ENCODE data around the gene ANHX. TPM values are rescaled to one million over a fixed set of nuclear protein-coding genes. Genes with fewer than 3 reads are reported as not detected.

Gene ANHX
- not detected in 2 replicates for total RNA-seq

DNA sequence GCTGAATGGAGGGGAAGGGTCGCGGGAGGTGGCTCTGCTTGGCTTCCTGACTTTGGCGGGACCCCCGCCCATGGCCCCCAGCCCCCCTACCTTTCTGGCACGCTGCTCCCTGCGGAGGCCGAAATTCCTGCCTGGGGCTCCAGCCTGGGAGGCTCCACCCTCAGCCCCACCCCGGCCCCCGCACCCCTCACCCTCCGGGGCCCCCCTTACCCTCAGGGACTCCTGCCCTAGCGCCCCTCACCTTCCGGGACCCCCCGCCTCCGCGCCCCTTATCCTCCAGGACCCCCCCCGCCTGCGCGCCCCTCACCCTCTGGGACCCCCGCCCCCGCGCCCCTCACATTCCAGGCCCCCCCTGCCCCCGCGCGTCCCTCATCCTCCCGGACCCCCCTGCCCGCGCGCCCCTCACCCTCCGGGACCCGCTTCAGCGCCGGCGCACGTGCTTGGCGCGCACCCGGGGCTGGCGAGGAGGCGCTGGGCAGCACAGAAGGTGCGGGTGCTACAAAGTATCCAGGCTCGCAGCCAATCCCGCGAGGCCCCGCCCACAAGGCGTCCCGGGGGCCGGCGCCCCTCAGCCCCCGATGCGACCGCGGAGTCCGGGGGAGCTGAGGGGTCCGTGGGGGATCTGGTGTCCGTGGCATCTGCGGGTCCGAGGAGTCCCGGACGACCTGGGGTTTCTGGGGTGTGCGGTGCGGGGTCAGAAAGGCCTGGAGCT, at the start of gene ANHX:
Gene ANHX, minus strand, starts transcription at position 477 of the 712 bp plus-strand sequence. CDS start 1,521 bp downstream, outside the sequence.

DNA sequence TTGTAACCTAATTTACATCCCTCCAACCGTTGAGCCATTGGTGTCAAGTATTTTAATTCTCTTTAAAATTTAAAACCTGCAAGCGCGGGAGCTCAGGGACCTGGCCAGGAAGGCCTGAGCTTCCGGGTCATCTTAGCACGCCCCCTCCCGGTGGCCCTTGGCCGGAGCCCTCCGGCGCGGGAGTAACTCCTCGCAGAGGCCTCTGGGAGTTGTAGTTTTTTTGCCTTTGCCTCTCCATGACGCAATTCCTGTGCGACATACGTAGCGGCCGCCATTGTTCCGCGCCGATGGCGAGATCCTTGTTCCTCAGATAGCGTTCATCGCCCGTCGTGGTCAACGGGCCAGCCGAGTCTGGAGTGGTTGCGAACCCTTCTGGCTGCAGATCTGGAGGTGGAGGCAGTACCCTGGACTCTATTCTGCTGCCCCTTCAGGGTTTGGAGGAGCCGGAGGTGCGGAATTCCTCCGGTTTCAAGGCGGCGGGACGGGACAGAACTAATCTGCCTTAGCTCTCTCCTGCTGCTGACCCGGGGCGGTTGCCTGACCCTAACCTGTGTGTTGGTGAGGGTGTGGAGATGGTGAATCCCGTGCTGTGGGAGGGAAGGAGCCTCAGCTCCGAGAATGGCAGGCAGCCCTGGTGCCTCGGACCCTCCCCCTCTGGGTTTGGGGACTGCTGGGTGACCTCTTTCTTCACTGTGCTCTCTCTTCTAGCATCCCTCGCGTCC, 54.3 kb downstream of the ANHX start, which contains the start of gene ZNF268:
Gene ZNF268, plus strand, starts transcription at position 258 of the 722 bp plus-strand sequence. CDS start 503 bp downstream, outside the sequence.

Other genes starting within 250 kb of the ANHX start
- gene ZNF26, start 249.5 kb downstream of the ANHX start, total RNA-seq = 8.9 and 12.0 TPM in 2 replicates
- gene ZNF84, start 198.4 kb downstream of the ANHX start, total RNA-seq = 17.0 and 29.2 TPM in 2 replicates
- gene ZNF140, start 155.0 kb downstream of the ANHX start, total RNA-seq = 48.8 and 53.5 TPM in 2 replicates
- gene ZNF891, start 105.6 kb downstream of the ANHX start, total RNA-seq = 0.54 and 0.86 TPM in 2 replicates
- gene ZNF10, start 105.2 kb downstream of the ANHX start, total RNA-seq = 5.4 and 8.8 TPM in 2 replicates
- 32.3 and 40.4 TPM in 2 replicates for gene ZNF268, start 54.4 kb downstream of the ANHX start, total RNA-seq